Measurements from ENCODE around the gene HNRNPUL1.

- peak in 1 of 2 donors; percentile 38 for TF ChIP-seq CTCF (conservative IDR thresholded peaks at IDR 0.05 in 1 of 2, IDR thresholded peaks at IDR 0.05 in 1 of 2; ENCODE audit: extremely low read depth in 1 of 2, insufficient read depth in 1 of 2, low read depth in 1 of 2, low read length in 2 of 2)
- TF ChIP-seq EZH2 (IDR thresholded peaks at IDR 0.05; ENCODE audit: borderline replicate concordance, low read length): no peak
Observed at GRCh38 chr19:41341669-41342490, 77.7 kb downstream of the HNRNPUL1 start.
